ENCODE results near the gene KIAA1671. TPM values are rescaled to one million over a fixed set of nuclear protein-coding genes. Genes with fewer than 3 reads are reported as not detected.

KIAA1671 gene
- total RNA-seq, 1 experiment from 2014 or later, result 12.8 TPM

- Histone ChIP-seq H3K9me3 (ENCODE audit: low read depth, low read length, poor library complexity, severe bottlenecking) (no peaks in the 10 kb centered on the region), H3K36me3 (ENCODE audit: insufficient read depth, low read length, poor library complexity, severe bottlenecking) (no peaks in the 10 kb centered on the region), H3K27ac (ENCODE audit: low read depth, low read length, poor library complexity, severe bottlenecking) (no peak overlapping the region), H3K4me3 (ENCODE audit: low read depth, low read length, poor library complexity, severe bottlenecking) (no peak overlapping the region), H3K4me1 (ENCODE audit: insufficient read depth, low read length, poor library complexity, severe bottlenecking) (no peaks in the 10 kb centered on the region), H3K27me3 (replicated peaks; ENCODE audit: insufficient read depth, low read depth, low read length, poor library complexity) (no peaks in the 10 kb centered on the region)
- no peak for DNase-seq (ENCODE audit: low spot score)
- CTCF ChIA-PET, result interaction anchor here (1.0 kb wide), 1 partner anchor 145 kb away, joined by 5 read pairs; no protein-coding TSS in a partner anchor
- POLR2A ChIA-PET (ENCODE audit: low non-redundant PET), result no interaction called here
- no TSS peak for BruUV-seq (replicated peaks)
- TF ChIP-seq CTCF (conservative IDR thresholded peaks at IDR 0.05; ENCODE audit: low read depth, low read length) (no peak), EZH2 (IDR thresholded peaks at IDR 0.05; ENCODE audit: borderline replicate concordance, low read depth, low read length, poor library complexity, severe bottlenecking) (no peak)
- intact Hi-C loops (cut with micrococcal nuclease; ENCODE audit: unreplicated experiment), result no loop called here
Measured at GRCh38 chr22:24947383-24947782, 5.1 kb upstream of the KIAA1671 start.

- DNase-seq (ENCODE audit: low spot score), result no peak
- intact Hi-C loops (cut with micrococcal nuclease; ENCODE audit: unreplicated experiment), result no loop called here
Measured at GRCh38 chr22:24947881-24948280, 4.6 kb upstream of the KIAA1671 start.

GRCh38 chr22:24948356-24949202 lies 3.9 kb upstream of the KIAA1671 start:
- POLR2A ChIA-PET (ENCODE audit: low non-redundant PET), result no interaction called here
- DNase-seq (ENCODE audit: low spot score), result no peak
- intact Hi-C loops (cut with micrococcal nuclease; ENCODE audit: unreplicated experiment), result no loop called here

More at GRCh38 chr22:24947881-24948280, 4.6 kb upstream of the KIAA1671 start:
- Histone ChIP-seq H3K36me3 (ENCODE audit: insufficient read depth, low read length, poor library complexity, severe bottlenecking) (no peaks in the 10 kb centered on the region), H3K27me3 (replicated peaks; ENCODE audit: insufficient read depth, low read depth, low read length, poor library complexity) (no peaks in the 10 kb centered on the region), H3K4me1 (ENCODE audit: insufficient read depth, low read length, poor library complexity, severe bottlenecking) (no peaks in the 10 kb centered on the region), H3K9me3 (ENCODE audit: low read depth, low read length, poor library complexity, severe bottlenecking) (no peaks in the 10 kb centered on the region), H3K4me3 (ENCODE audit: low read depth, low read length, poor library complexity, severe bottlenecking) (no peak overlapping the region), H3K27ac (ENCODE audit: low read depth, low read length, poor library complexity, severe bottlenecking) (no peak overlapping the region)
- POLR2A ChIA-PET (ENCODE audit: low non-redundant PET), result no interaction called here
- TF ChIP-seq CTCF (conservative IDR thresholded peaks at IDR 0.05; ENCODE audit: low read depth, low read length) (no peak), EZH2 (IDR thresholded peaks at IDR 0.05; ENCODE audit: borderline replicate concordance, low read depth, low read length, poor library complexity, severe bottlenecking) (no peak)
- CTCF ChIA-PET, result interaction anchor here (0.5 kb wide), 1 partner anchor 84 kb away, joined by 3 read pairs; no protein-coding TSS in a partner anchor
- BruUV-seq (replicated peaks), result no TSS peak

More at GRCh38 chr22:24948356-24949202, 3.9 kb upstream of the KIAA1671 start:
- no peak overlapping the region for H3K27ac ChIP-seq (ENCODE audit: low read depth, low read length, poor library complexity, severe bottlenecking)
- H3K36me3 ChIP-seq (ENCODE audit: insufficient read depth, low read length, poor library complexity, severe bottlenecking), result no peaks in the 10 kb centered on the region
- H3K9me3 ChIP-seq (ENCODE audit: low read depth, low read length, poor library complexity, severe bottlenecking), result no peaks in the 10 kb centered on the region
- H3K4me3 ChIP-seq (ENCODE audit: low read depth, low read length, poor library complexity, severe bottlenecking), result no peak overlapping the region
- no peak for TF ChIP-seq CTCF (conservative IDR thresholded peaks at IDR 0.05; ENCODE audit: low read depth, low read length)
- TF ChIP-seq EZH2 (IDR thresholded peaks at IDR 0.05; ENCODE audit: borderline replicate concordance, low read depth, low read length, poor library complexity, severe bottlenecking), result no peak
- CTCF ChIA-PET, result interaction anchor here (0.5 kb wide), 1 partner anchor 85 kb away, joined by 3 read pairs; no protein-coding TSS in a partner anchor
- BruUV-seq (replicated peaks), result no TSS peak
- H3K27me3 ChIP-seq (replicated peaks; ENCODE audit: insufficient read depth, low read depth, low read length, poor library complexity), result no peaks in the 10 kb centered on the region
- peaks cover 4% of the 10 kb centered on the region for H3K4me1 ChIP-seq (ENCODE audit: insufficient read depth, low read length, poor library complexity, severe bottlenecking)

All from A673 (cell line).